Smooth muscle cell (in vitro differentiated cells): ENCODE data around the gene ZNF470. TPM values are rescaled to one million over a fixed set of nuclear protein-coding genes. Genes with fewer than 3 reads are reported as not detected.

Experiments used
- DNase-seq: peaks from one replicate; lab custom pipeline; 2025; ENCODE audit not compliant: unreplicated experiment; lab: John Stamatoyannopoulos, UW
- H2AFZ ChIP-seq: fragments of 200-600 bp; sonication (generic); 2 replicates; pipeline ENCODE4 v1.6.0; 2016; ENCODE audit warnings: antibody characterized with exemption, low read depth, mild to moderate bottlenecking
- H3F3A ChIP-seq: fragments of 200-600 bp; sonication (generic); 2 replicates; pipeline ENCODE4 v1.6.0; 2017; ENCODE audit warnings: antibody characterized with exemption, low read depth
- H3K27ac ChIP-seq: fragments of 200-600 bp; sonication (generic); 2 replicates; pipeline ENCODE4 v1.5.1; 2016; ENCODE audit warnings: low read depth, mild to moderate bottlenecking
- H3K27me3 ChIP-seq: fragments of 200-600 bp; sonication (generic); 2 replicates; pipeline ENCODE4 v1.6.1; 2016; ENCODE audit warnings: low read depth, mild to moderate bottlenecking
- H3K36me3 ChIP-seq: fragments of 200-600 bp; sonication (generic); 2 replicates; pipeline ENCODE4 v1.5.1; 2016; ENCODE audit warnings: low read depth
- H3K4me1 ChIP-seq: fragments of 200-600 bp; sonication (generic); 2 replicates; pipeline ENCODE4 v1.5.1; 2016; ENCODE audit warnings: low read depth
- H3K4me2 ChIP-seq: fragments of 200-600 bp; sonication (generic); 2 replicates; pipeline ENCODE4 v1.6.0; 2016; ENCODE audit warnings: mild to moderate bottlenecking
- H3K4me3 ChIP-seq: fragments of 200-600 bp; sonication (generic); 2 replicates; pipeline ENCODE4 v1.5.1; 2016; ENCODE audit warnings: mild to moderate bottlenecking
- H3K79me2 ChIP-seq: fragments of 200-600 bp; sonication (generic); 2 replicates; pipeline ENCODE4 v1.6.0; 2016; ENCODE audit warnings: low read depth, mild to moderate bottlenecking
- H3K9ac ChIP-seq: fragments of 200-600 bp; sonication (generic); 2 replicates; pipeline ENCODE4 v1.6.0; 2016; ENCODE audit warnings: low read depth
- H3K9me3 ChIP-seq: fragments of 200-600 bp; sonication (generic); replicated peaks from 2 replicates; pipeline ENCODE4 v1.5.1; 2016; ENCODE audit warnings: low read depth
- H4K20me1 ChIP-seq: fragments of 200-600 bp; sonication (generic); 2 replicates; pipeline ENCODE4 v1.6.0; 2016; ENCODE audit warnings: low read depth
- CTCF ChIP-seq: fragments of 200-600 bp; sonication (generic); IDR thresholded peaks from 2 replicates; pipeline ENCODE4 v1.5.1; 2017; ENCODE audit warnings: borderline replicate concordance, mild to moderate bottlenecking, antibody characterized with exemption; ENCODE audit not compliant: insufficient read depth, poor library complexity, severe bottlenecking
- WGBS: methylation state at CpG from one replicate; pipeline ENCODE4 v1.1.7; 2016; ENCODE audit warnings: low lambda C conversion rate; 5-methylcytosine and 5-hydroxymethylcytosine counted together
- polyA plus RNA-seq: library from polyadenylated mRNA; unstranded; fragments of >200 nt; fragmentation: Nextera tagmentation; extraction: Ambion mirVana; gene quantifications from 2 replicates; pipeline ENCODE4 v1.2.1, GENCODE V29; 2016
- total RNA-seq: library from RNA; depleted of rRNA; stranded (reverse); fragments of >200 nt; gene quantifications from 2 replicates; pipeline ENCODE4 v1.2.3, GENCODE V29; 2014

Gene ZNF470
- total and polyA plus RNA-seq, 2 experiments from 2014 or later = 1.4 to 2.5 TPM

- peak within 1 kb of the TSS; percentile 85 for H3K9ac ChIP-seq
- H3K4me2 ChIP-seq = peak within 1 kb of the TSS; percentile 91
- TF ChIP-seq CTCF = no peak
- no peaks in the 10 kb centered on the region for H3K4me1 ChIP-seq
- no peaks in the 10 kb centered on the region for H3K27me3 ChIP-seq
- H3K27ac ChIP-seq = no peak within 1 kb of the TSS
- 1% methylated on average over 45 of the region's 52 CpGs for WGBS
- H4K20me1 ChIP-seq = no peaks in the 10 kb centered on the region
- peak; percentile 64 for DNase-seq
- peak within 1 kb of the TSS; percentile 95 for H2AFZ ChIP-seq
- H3K36me3 ChIP-seq = no peaks in the 10 kb centered on the region
- no peaks in the 10 kb centered on the region for H3F3A ChIP-seq
- H3K9me3 ChIP-seq = no peaks in the 10 kb centered on the region
- H3K79me2 ChIP-seq = peaks cover 49% of the 10 kb centered on the region
- H3K4me3 ChIP-seq = peak within 1 kb of the TSS; percentile 99
Measured at GRCh38 chr19:56594783-56595547, 27.7 kb downstream of the ZNF470 start, which contains the start of gene ZNF71. TSS of gene ZNF71 (plus strand) at chr19:56595302. CDS start at chr19:56601559, 6,257 bp downstream.

GRCh38 chr19:56595548-56595899 is 28.3 kb downstream of the ZNF470 start:
- no peak for TF ChIP-seq CTCF
- no peaks in the 10 kb centered on the region for H3K9me3 ChIP-seq
- H2AFZ ChIP-seq = peak overlapping the region; percentile 95
- peaks cover 2% of the 10 kb centered on the region for H3K36me3 ChIP-seq
- no peaks in the 10 kb centered on the region for H4K20me1 ChIP-seq
- DNase-seq = no peak
- H3K4me1 ChIP-seq = no peaks in the 10 kb centered on the region
- H3K9ac ChIP-seq = peak overlapping the region; percentile 85
- H3K79me2 ChIP-seq = peaks cover 51% of the 10 kb centered on the region
- H3F3A ChIP-seq = no peaks in the 10 kb centered on the region
- no peaks in the 10 kb centered on the region for H3K27me3 ChIP-seq
- H3K4me3 ChIP-seq = peak overlapping the region; percentile 99
- H3K27ac ChIP-seq = no peak overlapping the region
- WGBS = 0% methylated on average over 4 of the region's 4 CpGs
- H3K4me2 ChIP-seq = peak overlapping the region; percentile 91

- Histone ChIP-seq H4K20me1 (no peaks in the 10 kb centered on the region), H3K27ac (no peak overlapping the region), H3K36me3 (peaks cover 13% of the 10 kb centered on the region), H3K4me1 (no peaks in the 10 kb centered on the region), H3K9me3 (no peaks in the 10 kb centered on the region), H3K79me2 (peaks cover 63% of the 10 kb centered on the region), H3K27me3 (no peaks in the 10 kb centered on the region), H3K9ac (no peak overlapping the region), H3F3A (no peaks in the 10 kb centered on the region), H3K4me3 (no peak overlapping the region), H3K4me2 (peak overlapping the region; percentile 91), H2AFZ (no peak overlapping the region)
- DNase-seq = no peak
- WGBS = 84% methylated on average over 4 of the region's 4 CpGs
- TF ChIP-seq CTCF = no peak
Measured at GRCh38 chr19:56596676-56597075, 29.4 kb downstream of the ZNF470 start.

GRCh38 chr19:56597696-56598095 is 30.4 kb downstream of the ZNF470 start:
- H3F3A ChIP-seq = no peaks in the 10 kb centered on the region
- no peak for DNase-seq
- H4K20me1 ChIP-seq = no peaks in the 10 kb centered on the region
- peaks cover 22% of the 10 kb centered on the region for H3K36me3 ChIP-seq
- H3K9me3 ChIP-seq = no peaks in the 10 kb centered on the region
- H3K4me1 ChIP-seq = no peaks in the 10 kb centered on the region
- peaks cover 73% of the 10 kb centered on the region for H3K79me2 ChIP-seq
- no peak overlapping the region for H3K9ac ChIP-seq
- no peak overlapping the region for H2AFZ ChIP-seq
- H3K27me3 ChIP-seq = no peaks in the 10 kb centered on the region
- no peak overlapping the region for H3K4me2 ChIP-seq
- 93% methylated on average over 4 of the region's 4 CpGs for WGBS
- TF ChIP-seq CTCF = no peak
- H3K4me3 ChIP-seq = no peak overlapping the region
- H3K27ac ChIP-seq = no peak overlapping the region
